ENCODE data around the gene ADNP. TPM values are rescaled to one million over a fixed set of nuclear protein-coding genes. Genes with fewer than 3 reads are reported as not detected.

Gene ADNP
- total and polyA plus RNA-seq, 2 donors (not counting 1 experiment from before 2014, with no cell fraction given): 20.4 to 94.8 TPM

GRCh38 chr20:50855498-50856474 is 75.5 kb downstream of the ADNP start:
- 94% methylated on average over 22 of the region's 23 CpGs for WGBS (ENCODE audit: insufficient coverage)
- no peak for DNase-seq
- Histone ChIP-seq H3K4me1 (ENCODE audit: control insufficient read depth in 2 of 2, insufficient read depth in 2 of 2, low read length in 2 of 2) (peaks cover 5 to 16% of the 10 kb centered on the region in 2 donors), H4K20me1 (ENCODE audit: control insufficient read depth, insufficient read depth, low read length, poor library complexity, severe bottlenecking) (peaks cover 68% of the 10 kb centered on the region), H3K9me3 (ENCODE audit: control extremely low read depth in 1 of 3, control insufficient read depth in 2 of 3, insufficient read depth in 1 of 3, low read length in 2 of 3) (no peaks in the 10 kb centered on the region), H3K9ac (ENCODE audit: low read length) (no peak overlapping the region), H3K4me2 (replicated peaks; ENCODE audit: low read depth, low read length, poor library complexity, severe bottlenecking) (no peak overlapping the region), H3K27ac (ENCODE audit: low read length in 2 of 2) (no peak overlapping the region), H2AFZ (ENCODE audit: insufficient read depth, low read depth, low read length, poor library complexity, severe bottlenecking) (no peak overlapping the region), H3K79me2 (ENCODE audit: control insufficient read depth, insufficient read depth, low read length) (peaks cover 80% of the 10 kb centered on the region), H3K36me3 (replicated peaks in 1 of 2; ENCODE audit: control extremely low read depth in 1 of 2, control insufficient read depth in 1 of 2, extremely low read depth in 1 of 2, insufficient read depth in 2 of 2, low read length in 1 of 2) (peaks cover 0 to 45% of the 10 kb centered on the region in 2 experiments), H3K4me3 (ENCODE audit: control extremely low read depth in 1 of 5, extremely low read depth in 1 of 5, insufficient read depth in 1 of 5, low read depth in 2 of 5, low read length in 4 of 5) (no peak overlapping the region), H3K27me3 (replicated peaks in 1 of 4; ENCODE audit: control extremely low read depth in 1 of 4, control insufficient read depth in 3 of 4, insufficient read depth in 4 of 4, low read length in 3 of 4) (no peaks in the 10 kb centered on the region)
- Mint-ChIP-seq H3K9me3 (ENCODE audit: insufficient read depth) (no peaks in the 10 kb centered on the region), H3K27me3 (no peaks in the 10 kb centered on the region), H3K4me3 (no peak overlapping the region), H3K27ac (no peak overlapping the region), H3K4me1 (peaks cover 22% of the 10 kb centered on the region)
- ChIA-PET POLR2A (no interaction called here), CTCF (interaction anchor here (1.5 kb wide), 1 partner anchor 74 kb away, joined by 3 read pairs; no protein-coding TSS in a partner anchor)
- TF ChIP-seq, protein P1, sequence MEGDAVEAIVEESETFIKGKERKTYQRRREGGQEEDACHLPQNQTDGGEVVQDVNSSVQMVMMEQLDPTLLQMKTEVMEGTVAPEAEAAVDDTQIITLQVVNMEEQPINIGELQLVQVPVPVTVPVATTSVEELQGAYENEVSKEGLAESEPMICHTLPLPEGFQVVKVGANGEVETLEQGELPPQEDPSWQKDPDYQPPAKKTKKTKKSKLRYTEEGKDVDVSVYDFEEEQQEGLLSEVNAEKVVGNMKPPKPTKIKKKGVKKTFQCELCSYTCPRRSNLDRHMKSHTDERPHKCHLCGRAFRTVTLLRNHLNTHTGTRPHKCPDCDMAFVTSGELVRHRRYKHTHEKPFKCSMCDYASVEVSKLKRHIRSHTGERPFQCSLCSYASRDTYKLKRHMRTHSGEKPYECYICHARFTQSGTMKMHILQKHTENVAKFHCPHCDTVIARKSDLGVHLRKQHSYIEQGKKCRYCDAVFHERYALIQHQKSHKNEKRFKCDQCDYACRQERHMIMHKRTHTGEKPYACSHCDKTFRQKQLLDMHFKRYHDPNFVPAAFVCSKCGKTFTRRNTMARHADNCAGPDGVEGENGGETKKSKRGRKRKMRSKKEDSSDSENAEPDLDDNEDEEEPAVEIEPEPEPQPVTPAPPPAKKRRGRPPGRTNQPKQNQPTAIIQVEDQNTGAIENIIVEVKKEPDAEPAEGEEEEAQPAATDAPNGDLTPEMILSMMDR (IDR thresholded peaks at IDR 0.05): no peak
- TF ChIP-seq EZH2 (IDR thresholded peaks at IDR 0.05; ENCODE audit: borderline replicate concordance, insufficient read depth, low read depth, low read length, poor library complexity, severe bottlenecking): no peak
- intact Hi-C loops (cut with micrococcal nuclease): no loop called here
- ATAC-seq (ENCODE audit: low read depth): no peak

Data from B cell (primary cell).